A673 (cell line): Measurements from ENCODE around the gene CYS1. TPM values are rescaled to one million over a fixed set of nuclear protein-coding genes. Genes with fewer than 3 reads are reported as not detected.

Experiments
- BruUV-seq: library from RNA; stranded (reverse); fragments of 400-500 nt; replicated peaks from 2 replicates; lab custom pipeline; 2021; lab: Mats Ljungman, UMichigan
- CTCF ChIA-PET: fragments of 300-600 bp; sonication (Branson Sonifier 250); formaldehyde crosslinking; loops from one replicate; lab custom pipeline; 2022; ENCODE audit warnings: antibody characterized with exemption; lab: Charles Lee
- POLR2A ChIA-PET: fragments of 300-600 bp; sonication (Branson Sonifier 250); formaldehyde crosslinking; loops from one replicate; lab custom pipeline; 2022; ENCODE audit warnings: antibody characterized with exemption; ENCODE audit not compliant: low non-redundant PET; lab: Charles Lee
- DNase-seq: peaks from one replicate; pipeline ENCODE4 v3.0.0-alpha.2; 2015; ENCODE audit warnings: low spot score
- H3K27ac ChIP-seq: fragments of 200-600 bp; sonication (generic); 2 replicates; pipeline ENCODE4 v1.5.1; 2016; ENCODE audit warnings: mixed run types, low read depth, mild to moderate bottlenecking, mixed read lengths, antibody characterized with exemption, low read length; ENCODE audit not compliant: poor library complexity, severe bottlenecking
- H3K27me3 ChIP-seq: fragments of 200-600 bp; sonication (generic); replicated peaks from 2 replicates; pipeline ENCODE4 v1.6.1; 2017; ENCODE audit warnings: mixed run types, low read depth, mild to moderate bottlenecking, mixed read lengths, antibody characterized with exemption, low read length; ENCODE audit not compliant: insufficient read depth, poor library complexity
- H3K36me3 ChIP-seq: fragments of 200-600 bp; sonication (generic); 2 replicates; pipeline ENCODE4 v1.6.1; 2016; ENCODE audit warnings: mixed run types, mild to moderate bottlenecking, mixed read lengths, antibody characterized with exemption, low read length; ENCODE audit not compliant: insufficient read depth, poor library complexity, severe bottlenecking
- H3K4me1 ChIP-seq: fragments of 200-600 bp; sonication (generic); 2 replicates; pipeline ENCODE4 v1.6.1; 2017; ENCODE audit warnings: mixed run types, mild to moderate bottlenecking, mixed read lengths, antibody characterized with exemption, low read length; ENCODE audit not compliant: insufficient read depth, poor library complexity, severe bottlenecking
- H3K4me3 ChIP-seq: fragments of 200-600 bp; sonication (generic); 2 replicates; pipeline ENCODE4 v1.5.1; 2016; ENCODE audit warnings: low read depth, mixed run types, mild to moderate bottlenecking, mixed read lengths, low read length; ENCODE audit not compliant: poor library complexity, severe bottlenecking
- H3K9me3 ChIP-seq: fragments of 200-600 bp; sonication (generic); 2 replicates; pipeline ENCODE4 v1.6.1; 2016; ENCODE audit warnings: mixed run types, low read depth, mild to moderate bottlenecking, mixed read lengths, antibody characterized with exemption, low read length; ENCODE audit not compliant: poor library complexity, severe bottlenecking
- CTCF ChIP-seq: fragments of 300-800, 200-600 bp; sonication (generic); conservative IDR thresholded peaks from 2 replicates; pipeline ENCODE4 v1.5.1; 2017; ENCODE audit warnings: low read depth, mild to moderate bottlenecking, antibody characterized with exemption, low read length, moderate library complexity, mixed read lengths
- EZH2 ChIP-seq: fragments of 200-600 bp; sonication (generic); IDR thresholded peaks from 2 replicates; pipeline ENCODE4 v1.6.1; 2017; ENCODE audit warnings: borderline replicate concordance, low read depth, mild to moderate bottlenecking, mixed read lengths, antibody characterized with exemption, low read length; ENCODE audit not compliant: poor library complexity, severe bottlenecking
- intact Hi-C: fragments of 100-400 bp; cut with micrococcal nuclease; formaldehyde crosslinking; loops from one replicate; pipeline ENCODE4 v1.10.0; 2022; ENCODE audit not compliant: unreplicated experiment
- total RNA-seq: library from RNA; stranded (reverse); gene quantifications from 2 replicates; pipeline ENCODE4 v1.2.3, GENCODE V29; 2021

Gene CYS1
- total RNA-seq, 1 experiment from 2014 or later: not detected

- no TSS peak for BruUV-seq
Measured at GRCh38 chr2:10022966-10023662, 57.1 kb downstream of the CYS1 start.

DNA sequence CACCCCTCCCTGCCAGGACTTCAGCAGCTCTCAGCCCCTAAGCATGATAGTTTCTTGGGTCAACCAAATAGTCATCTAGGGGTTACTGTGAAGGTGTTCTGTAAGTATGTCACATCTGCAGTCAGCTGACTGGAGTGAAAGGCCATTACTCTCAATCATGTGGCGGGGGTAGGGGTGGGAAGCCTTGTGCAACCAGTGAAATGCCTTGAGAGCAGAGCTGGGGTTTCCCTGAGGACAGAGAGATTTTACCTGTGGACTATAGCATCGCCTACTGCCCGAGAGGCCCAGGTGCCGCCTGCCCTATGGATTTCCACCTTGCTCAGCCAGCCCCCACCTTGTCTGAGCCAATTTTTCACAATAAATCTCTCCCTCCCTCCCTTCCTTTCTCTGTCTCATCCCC, 57.8 kb downstream of the CYS1 start:
- Histone ChIP-seq H3K9me3 (no peaks in the 10 kb centered on the region), H3K27me3 (no peaks in the 10 kb centered on the region), H3K27ac (no peak overlapping the region), H3K36me3 (no peaks in the 10 kb centered on the region), H3K4me3 (no peak overlapping the region), H3K4me1 (peaks cover 13% of the 10 kb centered on the region)
- no peak for DNase-seq
- BruUV-seq: no TSS peak
- POLR2A ChIA-PET: no interaction called here
- no peak for TF ChIP-seq CTCF
- CTCF ChIA-PET: no interaction called here
- intact Hi-C loops: no loop called here

More at GRCh38 chr2:10022966-10023662, 57.1 kb downstream of the CYS1 start:
- H3K36me3 ChIP-seq: no peaks in the 10 kb centered on the region
- POLR2A ChIA-PET: no interaction called here
- no peaks in the 10 kb centered on the region for H3K9me3 ChIP-seq
- no peaks in the 10 kb centered on the region for H3K27me3 ChIP-seq
- intact Hi-C loops: no loop called here
- H3K27ac ChIP-seq: no peak overlapping the region
- TF ChIP-seq CTCF: 0 out of 2 replicates have a peak, but pooled peaks have one; percentile 15
- TF ChIP-seq EZH2: no peak
- peaks cover 13% of the 10 kb centered on the region for H3K4me1 ChIP-seq
- CTCF ChIA-PET: no interaction called here
- H3K4me3 ChIP-seq: no peak overlapping the region
- DNase-seq: no peak

- no peak for DNase-seq
- peaks cover 13% of the 10 kb centered on the region for H3K4me1 ChIP-seq
- no peak for TF ChIP-seq EZH2
- no peak overlapping the region for H3K27ac ChIP-seq
- H3K27me3 ChIP-seq: no peaks in the 10 kb centered on the region
- no TSS peak for BruUV-seq
- POLR2A ChIA-PET: no interaction called here
- CTCF ChIA-PET: no interaction called here
- H3K36me3 ChIP-seq: no peaks in the 10 kb centered on the region
- no peak overlapping the region for H3K4me3 ChIP-seq
- intact Hi-C loops: no loop called here
- no peaks in the 10 kb centered on the region for H3K9me3 ChIP-seq
Measured at GRCh38 chr2:10022041-10022421, 58.2 kb downstream of the CYS1 start.
